Activated CD8-positive, alpha-beta memory T cell treated with anti-CD3 and anti-CD28 coated beads, Interleukin-2, amount 50 U/mL, for 48 hours (primary cell): ENCODE measurements around the gene POLR2M.

ENCODE experiments used
- DNase-seq: peaks from one replicate; pipeline ENCODE4 v3.0.0-alpha.2; 2020

The POLR2M gene

DNA sequence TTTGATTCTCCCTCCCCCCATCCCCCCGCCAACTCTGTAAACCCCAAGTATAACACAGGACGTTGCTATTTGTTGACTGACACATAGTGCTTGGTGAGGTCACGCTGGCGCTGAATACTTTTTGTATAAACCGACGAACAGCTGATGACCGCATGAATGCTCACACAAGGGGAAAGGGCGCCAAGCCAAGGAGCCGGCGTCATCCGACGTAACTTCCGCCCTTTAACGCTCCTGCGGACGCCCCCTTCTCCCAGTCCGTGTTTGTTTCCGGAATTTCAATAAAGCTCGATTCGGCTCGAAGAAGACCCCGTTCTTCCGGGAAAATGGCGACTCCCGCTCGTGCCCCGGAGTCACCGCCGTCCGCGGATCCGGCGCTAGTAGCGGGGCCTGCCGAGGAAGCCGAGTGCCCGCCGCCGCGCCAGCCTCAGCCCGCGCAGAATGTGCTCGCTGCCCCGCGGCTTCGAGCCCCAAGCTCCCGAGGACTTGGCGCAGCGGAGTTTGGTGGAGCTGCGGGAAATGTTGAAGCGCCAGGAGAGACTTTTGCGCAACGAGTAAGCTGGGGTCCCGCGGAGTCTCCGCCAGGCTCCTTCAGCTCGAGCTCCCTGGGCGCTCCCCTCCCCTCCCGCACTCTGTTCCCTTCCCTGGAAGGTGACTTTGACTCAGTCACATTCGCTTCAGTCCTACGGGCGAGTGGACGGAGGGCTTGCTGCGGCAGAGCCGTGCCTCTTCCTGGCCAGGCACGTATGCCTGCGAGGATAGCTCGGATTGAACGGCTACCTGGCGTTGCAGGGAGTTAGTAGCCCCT, at the start of gene POLR2M:
Gene POLR2M (plus strand): TSS at position 310 of the 805 bp plus-strand sequence. CDS start 129 bp downstream, at position 439.
- DNase-seq, result peak; percentile 90

DNA sequence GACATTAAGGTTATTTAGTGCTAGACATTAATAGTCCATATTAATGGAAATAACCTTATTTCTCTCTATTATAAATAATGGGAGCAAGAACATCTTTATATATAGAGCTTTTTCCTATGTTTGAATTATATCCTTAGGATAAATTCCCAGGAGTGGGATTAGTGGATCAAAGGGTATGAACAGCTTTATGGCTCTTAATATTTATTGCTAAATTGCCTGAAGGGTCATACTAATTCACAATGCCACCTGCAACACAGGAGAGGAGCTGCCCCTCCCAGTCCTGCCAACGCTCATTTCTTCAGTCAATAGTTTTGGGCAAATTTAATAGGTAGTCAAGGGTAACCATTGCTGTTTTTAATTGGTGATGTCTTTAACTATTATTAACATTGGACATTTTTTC, 48.9 kb upstream of the POLR2M start:
- no peak for DNase-seq

DNA sequence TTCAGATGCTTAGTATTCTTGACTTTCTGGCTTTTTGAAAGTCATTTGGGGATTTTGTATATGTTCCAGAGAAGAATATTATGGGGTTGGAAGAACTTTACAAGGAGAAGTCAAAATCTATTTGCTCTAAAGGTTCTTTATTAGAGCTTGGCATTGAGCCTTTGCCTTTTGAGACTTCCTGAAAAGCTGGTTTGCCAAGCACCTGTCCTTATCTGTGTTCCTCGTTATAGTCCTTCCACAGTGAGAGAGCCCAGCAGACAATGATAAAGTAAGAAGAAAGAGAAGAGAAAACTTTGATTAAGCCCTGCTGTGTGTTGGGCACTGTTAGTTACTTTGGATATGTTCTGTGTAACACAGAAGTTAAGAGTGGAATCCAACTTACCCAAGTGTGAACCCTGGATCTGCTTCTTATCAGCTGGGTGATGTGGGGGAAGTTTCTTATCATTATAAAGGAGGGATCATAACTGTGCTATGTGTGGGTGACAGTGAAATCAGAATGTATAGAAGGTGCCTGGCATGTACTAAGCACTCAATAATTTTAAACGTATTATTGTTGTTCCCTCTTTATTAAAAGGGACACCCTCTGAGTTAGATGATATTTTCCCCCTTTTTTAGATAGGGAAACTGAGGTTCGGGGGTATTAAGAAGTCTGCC, 44.3 kb upstream of the POLR2M start:
- no peak for DNase-seq

DNA sequence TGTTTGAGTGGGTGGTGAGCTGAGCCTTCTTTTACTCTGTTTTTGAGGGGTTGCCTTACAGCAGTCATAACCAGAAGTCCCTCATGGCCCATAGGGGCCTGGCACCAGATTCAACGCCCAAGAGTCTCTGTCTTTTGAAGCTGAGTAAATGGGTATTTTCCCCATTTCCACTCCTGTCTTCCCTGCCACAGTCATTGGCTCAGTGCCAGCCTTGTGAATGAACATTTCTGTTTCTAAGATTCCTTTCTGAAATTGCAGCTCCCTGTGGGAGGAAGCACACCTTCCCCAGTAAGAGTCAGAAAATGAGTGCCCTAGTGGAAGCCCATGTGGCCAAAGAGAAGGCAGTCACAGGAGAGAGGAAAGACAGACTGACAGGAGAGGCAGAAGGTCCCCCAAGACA, 43.7 kb upstream of the POLR2M start:
- no peak for DNase-seq

DNA sequence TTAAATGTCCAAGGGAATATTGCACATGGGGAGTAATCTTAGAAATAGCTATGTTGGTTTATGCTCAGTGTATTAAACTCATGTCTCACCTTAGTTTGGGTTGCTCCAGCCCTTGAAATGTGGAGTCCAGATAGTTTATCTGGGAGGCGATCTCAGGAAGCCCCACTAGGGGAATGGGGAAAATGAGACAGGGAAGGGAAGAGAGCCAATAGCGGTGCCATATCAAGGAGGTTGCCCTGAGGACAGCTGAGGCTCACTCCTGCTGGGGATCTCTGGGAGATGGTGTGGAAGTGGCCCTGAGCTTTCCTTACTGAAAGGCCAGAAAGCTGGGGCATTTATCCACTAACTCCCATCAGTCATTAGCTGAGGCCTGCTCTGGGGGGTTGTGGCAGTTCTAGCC, 43.3 kb upstream of the POLR2M start:
- DNase-seq, result no peak

DNA sequence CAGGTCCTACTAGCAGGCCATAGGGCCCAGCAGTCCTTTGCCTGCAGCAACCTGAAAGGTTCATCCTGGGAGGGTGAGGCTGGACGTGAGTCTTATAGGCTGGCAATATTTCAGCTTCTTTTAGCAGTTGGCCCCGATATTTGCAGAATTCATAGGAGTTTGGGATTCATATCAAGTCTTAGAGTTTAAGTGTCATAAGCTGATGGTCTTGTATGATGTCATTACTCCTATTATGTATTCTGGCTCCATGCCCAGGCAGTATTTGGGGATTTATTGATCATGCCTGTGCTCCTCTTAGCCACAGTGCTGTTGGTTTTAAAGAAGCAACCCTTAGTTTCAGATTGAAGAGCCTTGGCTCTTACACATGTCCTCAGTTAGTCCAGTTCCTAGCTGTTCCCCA, 41.3 kb upstream of the POLR2M start:
- no peak for DNase-seq

DNA sequence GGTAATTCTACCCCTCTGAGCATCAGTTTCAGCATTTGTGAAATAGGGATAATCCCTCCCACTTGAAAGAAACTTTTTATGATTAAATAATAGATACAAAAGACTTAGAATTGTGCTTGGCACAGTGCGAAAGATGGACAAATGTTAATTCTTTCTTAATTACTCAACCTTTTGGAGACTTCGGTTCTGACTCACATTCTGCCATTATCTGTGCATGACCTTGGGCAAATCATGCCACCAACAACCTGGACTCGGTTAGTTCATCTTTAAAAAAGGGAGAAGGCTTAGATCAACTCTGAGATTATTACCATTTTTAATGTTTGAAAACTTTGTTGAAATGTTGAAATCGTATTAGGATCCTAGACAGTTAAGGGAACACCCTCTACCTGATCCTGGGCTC, 40.6 kb upstream of the POLR2M start:
- DNase-seq, result no peak

DNA sequence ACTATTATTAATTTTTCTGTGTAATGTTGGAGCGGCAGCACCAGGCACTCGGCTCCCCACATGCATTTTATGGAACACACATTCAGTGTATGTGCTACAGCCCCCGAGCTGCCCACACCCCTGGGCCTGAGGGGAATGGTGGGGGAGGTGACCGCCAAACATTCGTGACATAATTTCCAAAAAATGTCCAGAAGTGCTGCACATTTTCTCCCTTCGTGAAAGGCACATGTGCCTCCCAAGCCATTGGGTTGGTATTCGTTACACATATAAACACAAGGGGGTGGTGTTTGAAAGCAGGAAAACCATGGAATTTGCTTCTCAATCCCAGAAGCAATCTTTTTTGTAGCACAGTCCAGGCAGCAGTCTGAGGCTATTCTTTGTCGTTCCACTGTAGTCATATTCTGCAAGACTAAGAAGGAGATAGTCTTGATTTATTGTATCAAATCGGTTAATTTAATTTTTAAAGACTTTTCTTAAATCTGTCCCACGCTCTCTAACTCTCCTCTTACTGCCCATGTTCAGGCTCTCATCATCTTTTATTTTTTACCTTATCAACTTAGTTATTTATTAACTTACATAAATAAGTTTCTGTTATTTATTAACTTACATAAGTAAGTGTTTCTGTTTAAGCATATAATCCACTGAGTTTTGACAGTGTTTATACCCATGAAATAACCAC, 39.2 kb upstream of the POLR2M start:
- DNase-seq, result no peak

DNA sequence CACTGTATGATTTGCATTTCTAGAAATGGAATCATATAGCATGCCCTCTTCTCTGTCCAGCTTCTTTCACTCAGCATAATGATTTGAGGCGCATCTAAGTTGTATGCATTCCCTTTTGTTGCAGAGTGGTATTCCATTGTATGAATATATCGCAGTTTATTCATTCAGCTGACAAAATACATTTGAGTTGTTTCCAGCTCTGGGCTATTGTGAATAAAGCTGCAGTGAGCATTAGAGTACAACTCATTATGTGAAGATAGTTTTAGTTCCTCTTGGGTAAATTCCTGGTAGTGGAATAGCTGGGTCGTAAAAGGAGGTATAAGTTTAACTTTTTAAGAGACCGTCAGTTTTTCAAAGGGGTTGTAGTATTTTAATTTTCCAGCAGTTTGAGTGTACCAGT, 38.5 kb upstream of the POLR2M start:
- no peak for DNase-seq

DNA sequence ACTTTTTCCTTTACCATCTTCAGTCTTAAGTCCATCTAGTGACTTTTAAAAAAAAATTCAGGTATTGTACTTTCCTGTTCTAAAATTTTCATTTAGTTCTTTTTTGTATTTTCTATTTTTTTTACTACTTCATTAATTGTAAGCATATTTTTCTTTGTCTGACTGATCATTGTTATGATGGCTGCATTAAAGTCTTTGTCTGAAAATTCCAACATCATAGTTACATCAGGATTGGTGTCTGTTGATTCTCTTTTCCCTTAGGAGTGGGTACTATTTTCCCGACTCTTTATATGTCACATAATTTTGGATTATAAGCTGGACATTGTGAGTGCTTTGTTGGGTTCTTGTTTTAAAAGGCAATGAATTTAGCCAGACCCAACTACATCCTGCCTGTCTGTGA, 34.9 kb upstream of the POLR2M start:
- DNase-seq, result no peak

DNA sequence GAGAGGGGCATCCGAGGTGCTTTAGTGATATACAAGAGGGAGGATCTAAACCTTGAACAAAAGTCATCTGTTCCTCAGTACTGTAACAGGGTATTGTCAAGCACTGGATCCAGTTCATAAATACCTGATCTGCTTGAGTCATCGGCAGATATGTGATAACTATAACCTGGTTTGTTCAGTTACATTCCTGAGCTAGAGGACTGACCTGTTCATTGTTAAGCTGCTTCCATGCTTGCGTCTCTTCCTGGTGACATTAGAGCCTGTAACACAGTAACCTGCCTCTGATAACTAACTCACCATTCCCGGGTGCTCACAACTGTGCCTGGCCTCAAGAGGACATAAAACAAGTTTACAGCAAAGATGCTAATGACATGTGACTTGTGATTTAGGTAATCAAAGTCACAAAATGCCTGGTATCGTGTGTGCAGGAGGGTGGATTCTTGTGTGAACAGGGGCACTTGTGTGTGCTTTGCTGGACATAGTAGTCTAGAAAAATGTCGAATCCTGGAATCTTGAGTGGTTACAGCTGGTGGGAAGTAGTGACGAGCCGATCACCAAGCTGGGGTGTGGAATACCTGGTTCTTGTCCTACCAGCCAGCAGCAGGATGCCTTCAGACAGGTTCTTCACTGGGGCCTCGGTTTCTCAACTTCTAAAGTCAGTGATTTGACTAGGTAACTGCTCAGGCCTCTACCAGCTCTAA, 30.9 kb upstream of the POLR2M start:
- no peak for DNase-seq

DNA sequence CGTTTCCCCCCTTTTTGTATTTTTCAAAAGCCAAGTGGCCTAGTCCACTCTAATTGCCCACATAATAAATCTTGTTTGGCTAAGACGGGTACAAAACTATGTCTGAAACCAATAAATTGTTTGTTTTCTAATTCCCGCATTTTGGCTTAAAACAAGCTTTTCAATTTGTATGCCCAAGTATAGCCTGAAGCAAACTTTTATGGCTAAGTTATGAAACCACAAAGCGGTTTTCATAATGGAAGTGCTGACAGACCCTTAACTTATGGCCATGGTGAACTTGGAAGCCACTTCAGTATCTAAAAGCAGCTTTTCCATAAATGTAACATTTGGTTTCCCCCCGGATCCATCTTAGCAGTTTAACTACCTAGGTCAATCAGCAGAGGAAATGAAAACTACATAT, 29.9 kb upstream of the POLR2M start:
- DNase-seq, result no peak

DNA sequence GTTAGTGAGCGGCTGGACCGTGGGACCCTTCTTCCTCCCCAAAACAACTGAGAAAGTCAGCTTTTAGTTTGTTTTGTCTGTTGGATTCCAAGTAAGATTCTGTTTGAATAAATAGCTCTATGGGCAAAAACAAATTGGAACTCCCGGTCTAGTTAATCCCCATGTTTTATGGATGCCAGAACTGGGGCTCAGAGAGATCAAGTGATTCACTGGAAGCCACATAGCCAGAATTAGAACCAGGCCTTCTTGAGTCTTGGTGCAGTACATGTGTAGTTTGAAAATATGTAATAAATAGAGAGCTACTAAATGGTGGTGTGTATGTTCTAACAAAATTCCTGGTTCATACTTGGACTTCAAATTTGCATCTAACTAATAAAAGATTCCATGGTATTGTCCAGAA, 29.3 kb upstream of the POLR2M start:
- no peak for DNase-seq

DNA sequence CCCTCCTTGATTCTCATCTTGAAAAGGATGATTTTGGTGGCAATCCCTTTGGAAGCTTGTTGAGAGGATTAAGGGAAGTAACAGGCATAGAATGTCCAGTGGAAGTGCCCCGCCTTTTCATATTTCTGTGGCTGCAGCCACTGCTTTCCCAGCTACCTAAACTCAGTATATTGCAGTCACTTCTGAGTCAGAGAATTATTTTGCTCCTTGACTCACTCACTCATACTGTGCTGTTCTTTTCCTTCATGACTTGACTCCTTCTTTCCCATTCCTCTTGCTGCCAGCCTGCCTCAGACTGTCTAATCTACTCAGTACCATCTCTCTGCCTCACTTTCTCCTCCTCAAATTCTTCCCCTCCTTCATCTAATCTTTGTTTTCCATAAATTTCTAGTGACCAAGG, 26.5 kb upstream of the POLR2M start:
- no peak for DNase-seq

DNA sequence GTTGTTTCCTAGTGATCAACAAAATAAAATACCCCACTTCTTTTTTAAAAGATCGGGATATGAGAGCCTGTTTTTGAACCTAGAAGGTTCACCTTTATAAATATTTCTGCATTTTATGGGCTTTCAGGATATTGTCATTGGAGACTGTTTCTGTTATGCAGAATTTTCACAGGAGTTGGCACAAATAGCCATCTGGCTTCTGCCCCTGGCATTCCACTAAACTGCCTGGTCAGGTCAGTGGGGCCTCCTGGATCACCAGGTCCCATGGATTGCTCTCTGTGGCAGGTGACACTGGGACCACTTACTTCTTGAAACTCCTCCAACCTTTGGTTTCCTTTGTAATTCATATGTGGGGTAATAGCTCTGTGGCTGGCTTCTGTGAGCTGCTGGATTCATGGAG, 25.5 kb upstream of the POLR2M start:
- DNase-seq, result no peak

DNA sequence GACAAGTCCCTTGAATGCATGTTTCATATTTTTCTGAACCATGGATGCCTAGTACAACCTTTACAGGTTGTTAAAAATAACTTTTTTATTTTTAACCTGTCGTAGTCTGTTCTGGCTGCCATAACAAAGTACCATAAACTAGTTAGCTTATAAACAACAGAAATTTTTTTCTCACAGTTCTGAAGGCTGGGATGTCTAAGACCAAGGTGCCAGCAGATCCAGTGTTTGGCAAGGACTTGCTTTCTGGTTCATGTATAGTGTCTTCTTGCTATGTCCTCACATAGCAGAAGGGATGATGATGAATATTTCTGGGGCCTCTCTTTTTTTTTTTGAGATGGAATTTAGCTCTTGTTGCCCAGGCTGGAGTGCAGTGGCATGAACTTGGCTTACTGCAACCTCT, 23.0 kb upstream of the POLR2M start:
- no peak for DNase-seq

DNA sequence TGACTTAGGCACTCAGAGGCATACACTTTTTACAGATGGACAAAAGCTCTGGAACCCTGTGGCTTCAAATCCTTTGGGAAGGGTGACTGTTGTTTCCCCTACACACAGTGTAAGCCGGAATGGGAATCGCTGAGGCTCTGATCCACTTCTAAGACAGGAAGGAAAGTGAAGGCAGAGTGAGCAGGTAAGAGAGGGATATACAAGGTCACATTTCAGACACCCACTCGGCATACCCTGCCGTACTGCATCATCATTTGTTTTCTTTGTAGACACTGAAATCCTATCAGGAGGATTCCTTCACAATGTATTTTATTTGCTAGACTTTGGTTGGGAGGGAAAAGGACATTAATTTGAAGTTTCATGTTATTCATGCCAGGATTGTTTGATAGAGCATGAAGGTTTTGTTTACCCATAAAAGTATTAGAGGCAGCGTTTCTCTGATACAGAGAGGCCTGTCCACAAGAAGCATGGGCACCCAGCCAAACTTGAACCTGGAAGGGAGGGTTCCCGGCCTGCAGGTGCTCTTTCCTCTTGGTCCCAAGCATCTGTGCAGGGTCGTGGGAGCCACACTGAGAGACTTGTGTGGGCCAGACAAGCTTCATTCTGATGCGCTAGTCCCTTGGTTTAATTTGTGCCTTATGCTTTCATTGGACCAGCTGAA, 21.9 kb upstream of the POLR2M start:
- DNase-seq, result no peak

DNA sequence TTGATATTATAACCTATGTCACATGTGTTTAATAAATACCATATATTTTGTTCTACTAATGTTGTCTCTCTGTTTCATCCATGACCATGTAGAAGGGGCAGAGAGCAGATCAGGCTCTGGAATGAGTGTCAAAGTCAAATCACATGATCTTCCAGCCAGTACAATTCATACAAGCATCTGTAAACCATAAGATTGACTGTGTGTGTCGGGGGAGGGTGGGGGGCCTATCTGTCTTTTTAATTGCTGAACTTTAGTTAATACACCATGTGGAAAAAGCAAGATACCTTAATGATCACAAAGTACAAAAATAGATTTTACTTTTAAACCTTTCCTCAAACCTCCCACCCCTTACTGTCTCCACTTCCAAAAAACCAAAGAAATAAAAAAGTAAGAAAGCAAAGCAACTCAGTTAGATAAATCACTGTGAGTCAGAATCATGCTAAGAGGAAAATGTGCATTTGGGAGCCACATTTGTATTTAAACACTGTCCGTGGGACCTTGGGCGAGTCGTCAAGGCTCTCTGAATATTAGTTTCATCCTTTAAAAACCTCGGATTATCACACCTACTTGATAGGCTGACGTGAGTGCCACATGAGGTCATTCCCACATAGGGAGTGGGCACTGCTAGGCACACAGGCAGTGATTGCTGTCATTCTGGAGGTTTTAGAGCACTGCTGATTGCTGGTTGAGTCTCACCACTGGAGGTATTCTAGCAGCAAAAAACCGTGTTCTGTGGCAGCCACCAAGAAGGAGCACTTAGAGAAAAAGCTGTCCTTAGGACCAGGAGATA, 21.0 kb upstream of the POLR2M start:
- DNase-seq, result no peak

DNA sequence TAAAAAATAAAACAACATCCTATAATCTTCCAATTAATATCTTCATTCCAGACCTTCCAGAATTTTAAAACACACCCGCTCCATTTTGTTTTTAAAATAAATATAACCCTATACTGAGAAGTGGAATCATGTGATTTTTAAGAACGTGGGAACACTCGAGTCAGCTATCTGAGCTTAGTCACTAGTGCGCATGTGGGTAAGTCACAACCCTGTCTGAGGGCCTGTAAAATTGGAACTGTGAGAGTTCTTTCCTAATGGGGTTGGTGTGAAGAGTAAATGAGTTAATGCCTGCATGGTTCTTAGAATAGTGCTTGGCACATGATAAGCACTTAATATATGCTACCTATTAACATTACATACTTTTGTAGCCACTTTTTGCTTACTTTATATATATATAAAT, 19.9 kb upstream of the POLR2M start:
- no peak for DNase-seq

DNA sequence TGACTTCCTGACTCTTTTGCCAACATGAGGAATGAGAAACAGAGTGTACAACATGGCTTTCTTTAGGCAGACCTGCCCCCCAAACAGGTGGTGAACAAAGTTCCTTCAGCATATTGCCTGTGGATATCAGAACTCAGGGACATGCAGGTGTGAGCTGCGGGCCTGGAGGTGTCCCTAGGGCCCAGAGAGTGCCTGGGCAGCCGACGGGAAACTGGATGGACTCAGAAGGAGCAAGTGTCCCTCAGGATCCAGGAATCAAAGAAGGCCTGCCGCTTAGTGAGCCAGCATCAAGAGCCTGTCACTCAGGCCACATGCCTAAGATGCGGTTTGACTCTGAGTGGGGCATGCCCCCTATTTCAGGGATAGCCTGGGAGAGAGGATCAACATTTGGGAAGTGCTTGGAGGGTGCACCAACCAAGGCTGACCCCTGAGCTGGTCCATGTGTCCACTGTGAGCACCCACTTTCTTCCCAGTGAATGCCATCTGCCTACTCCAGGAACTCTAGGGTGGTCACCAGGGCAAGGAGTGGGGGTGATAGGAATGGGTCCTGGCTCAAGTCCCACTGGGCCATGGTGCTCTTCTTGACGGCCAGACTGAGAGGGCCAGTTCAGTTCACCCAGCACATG, 16.1 kb upstream of the POLR2M start:
- no peak for DNase-seq

DNA sequence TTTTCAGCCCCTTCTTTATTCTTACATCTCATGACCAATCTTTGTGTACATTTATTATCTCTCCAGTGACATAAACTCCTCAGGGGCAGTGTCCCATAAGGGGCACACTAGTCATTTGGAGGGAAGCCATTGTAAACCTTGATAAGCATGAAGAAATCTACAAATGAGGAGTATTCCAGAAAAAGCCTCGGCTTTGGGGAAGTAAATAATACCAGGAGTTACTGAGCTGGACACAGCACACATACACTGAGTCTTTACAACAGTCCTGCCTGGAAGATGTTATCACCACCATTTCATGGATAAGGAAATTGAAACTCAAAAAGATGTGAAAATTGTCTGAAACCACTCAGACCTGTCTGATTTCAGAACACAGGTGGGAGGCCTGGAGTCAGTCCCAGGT, 15.4 kb upstream of the POLR2M start:
- no peak for DNase-seq

DNA sequence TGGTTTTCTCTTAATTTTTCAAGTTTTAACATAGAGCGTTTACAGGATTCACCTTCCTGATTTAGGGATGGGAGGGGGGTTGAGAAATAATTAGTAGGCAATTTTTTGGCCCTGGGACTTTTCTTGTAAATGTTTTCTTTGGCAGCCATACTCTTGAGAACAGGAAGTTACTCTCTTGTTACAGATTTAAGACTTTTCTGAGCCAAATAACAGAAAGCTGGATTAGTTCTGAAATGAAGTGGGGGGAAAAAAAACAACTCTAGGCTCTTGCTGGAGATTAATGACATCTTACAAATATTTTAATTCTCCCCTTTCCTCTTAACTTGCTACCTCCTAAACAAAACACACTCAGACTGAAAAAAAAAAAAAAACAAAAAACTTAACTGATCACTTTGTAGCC, 13.8 kb upstream of the POLR2M start:
- DNase-seq, result no peak
